NCI-H345 (cell line): ENCODE measurements around the gene PLGRKT.
"Not testable (repeated sequence)": the region's sequence is repeated elsewhere in the genome, so short reads cannot be mapped to it uniquely, and the experiment has no call there.

Source experiments
- DNase-seq: peaks from one replicate; lab custom pipeline; 2025; lab: John Stamatoyannopoulos, UW

PLGRKT gene

GRCh38 chr9:5430912-5431311, 6.8 kb downstream of the PLGRKT start:
- DNase-seq: no peak

DNA sequence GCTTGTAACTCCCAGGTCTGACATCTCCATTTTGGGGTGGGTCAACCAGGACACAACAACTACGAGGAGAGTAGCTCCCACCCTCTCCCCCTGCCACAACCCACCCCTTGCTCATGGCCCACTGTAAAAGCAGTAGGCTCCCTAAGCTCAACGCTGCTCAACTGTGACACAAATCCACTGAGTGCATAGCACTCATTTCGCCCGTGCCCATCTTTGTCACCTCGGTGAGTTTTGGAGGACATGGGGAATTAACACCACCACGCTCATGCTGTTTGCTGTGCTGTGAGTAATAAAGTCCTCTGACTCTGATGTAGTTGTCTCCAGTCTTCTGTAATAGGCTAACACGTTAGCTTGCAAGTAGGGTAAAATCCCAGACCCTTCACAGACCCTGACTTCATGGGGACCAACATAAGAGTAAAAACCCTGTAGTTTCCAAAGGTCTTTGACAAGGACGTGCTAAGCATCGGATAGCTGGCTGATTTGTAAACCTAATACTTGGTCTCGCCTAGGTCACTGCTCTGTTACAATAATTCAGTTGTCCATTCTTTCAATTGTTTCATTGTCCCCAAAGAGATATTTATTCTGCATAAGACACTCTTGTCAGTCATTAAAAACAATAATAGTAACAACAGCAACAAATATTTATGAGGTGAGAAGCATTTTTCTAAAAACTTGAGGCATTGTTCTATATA, 7.7 kb downstream of the PLGRKT start:
- DNase-seq: no peak

- DNase-seq: no peak
Measured at GRCh38 chr9:5428794-5429528, 8.8 kb downstream of the PLGRKT start.

DNA sequence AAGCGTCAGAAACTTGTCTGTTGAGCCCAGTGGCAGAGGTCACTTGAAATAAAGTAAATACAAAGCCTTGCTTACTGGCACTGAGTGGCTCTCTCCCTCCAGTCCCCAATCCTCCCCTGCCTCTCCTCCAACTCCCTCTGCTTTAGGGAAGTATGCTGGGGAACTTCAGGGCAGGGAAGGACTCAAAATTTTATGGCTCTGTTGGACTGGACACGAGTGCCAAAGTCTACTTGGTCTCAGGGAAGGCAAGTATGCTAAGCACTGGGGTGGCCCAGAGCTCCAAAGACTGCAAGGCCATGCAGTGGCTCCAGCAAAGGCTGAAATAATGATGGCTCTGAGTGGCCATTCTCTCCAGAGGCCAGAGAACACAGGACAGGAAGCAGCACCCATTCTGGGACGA, 9.6 kb downstream of the PLGRKT start:
- no peak for DNase-seq

GRCh38 chr9:5427005-5427404, 10.7 kb downstream of the PLGRKT start:
- no peak for DNase-seq

DNA sequence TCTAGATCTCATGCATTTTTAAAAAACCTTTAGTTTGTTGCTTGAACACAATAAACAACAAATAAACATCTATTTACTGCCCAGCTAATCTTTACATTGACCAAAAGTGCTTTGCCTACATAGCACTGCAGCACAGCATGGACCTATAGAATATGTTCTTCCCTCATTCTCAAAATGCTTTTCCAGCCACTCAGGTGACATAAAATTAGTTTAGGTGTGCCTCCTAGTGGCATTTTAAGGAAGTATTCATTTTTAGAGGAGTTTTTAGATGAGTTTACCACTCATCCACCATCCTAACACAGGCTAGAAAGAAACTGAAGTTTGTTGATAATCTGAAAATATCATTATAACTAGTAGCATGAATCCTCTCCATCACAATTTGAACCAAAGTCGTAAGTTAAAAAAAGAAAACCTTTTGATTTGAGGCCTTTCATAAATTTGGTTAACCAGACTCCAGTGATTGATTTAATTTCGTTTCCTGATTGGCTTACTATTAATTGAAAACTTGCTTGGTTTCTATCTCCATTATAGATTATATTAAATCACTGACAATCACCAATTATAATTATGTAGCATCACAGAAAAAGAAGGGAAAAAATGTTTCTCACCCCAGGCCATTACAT, 12.6 kb downstream of the PLGRKT start:
- peak; percentile 31 for DNase-seq

DNA sequence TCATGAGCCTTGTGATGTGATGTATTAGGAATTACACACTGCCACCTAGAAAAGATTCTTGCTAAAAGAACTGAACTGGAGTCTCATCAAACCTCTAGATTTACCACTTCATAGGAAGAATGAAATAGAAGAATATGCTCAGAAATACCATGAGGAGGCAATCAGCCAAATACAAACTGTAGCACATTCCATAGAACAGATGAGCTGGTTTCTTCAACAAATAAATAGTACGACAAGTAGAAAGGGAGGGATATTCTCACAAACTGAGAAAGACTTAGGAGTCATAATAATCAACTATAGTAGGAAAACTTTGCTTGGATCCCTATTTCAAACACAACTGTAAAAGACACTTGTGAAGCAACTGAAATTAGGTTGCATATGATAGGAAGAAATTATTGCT, 15.4 kb downstream of the PLGRKT start:
- no peak for DNase-seq

DNA sequence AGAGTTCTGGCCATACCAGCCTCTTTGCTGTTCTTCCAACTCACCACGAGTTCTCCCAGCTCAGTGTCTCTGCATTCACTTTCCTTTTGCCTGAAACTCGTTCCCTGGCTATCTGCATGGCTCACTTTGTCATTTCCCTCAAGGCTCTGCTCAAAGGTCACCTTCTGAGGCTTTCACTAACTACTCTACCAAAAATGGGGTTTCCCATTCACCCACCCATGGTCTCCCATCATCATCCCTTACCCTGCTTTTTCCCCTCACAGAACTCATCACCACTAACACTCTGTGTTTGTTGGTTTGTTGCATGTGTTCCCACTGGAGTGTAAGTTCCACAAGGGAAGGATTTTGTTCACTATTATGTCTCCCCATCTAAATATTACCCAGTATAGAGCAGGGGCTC, 16.6 kb downstream of the PLGRKT start:
- no peak for DNase-seq

GRCh38 chr9:5419987-5420386, 17.7 kb downstream of the PLGRKT start:
- no peak for DNase-seq

DNA sequence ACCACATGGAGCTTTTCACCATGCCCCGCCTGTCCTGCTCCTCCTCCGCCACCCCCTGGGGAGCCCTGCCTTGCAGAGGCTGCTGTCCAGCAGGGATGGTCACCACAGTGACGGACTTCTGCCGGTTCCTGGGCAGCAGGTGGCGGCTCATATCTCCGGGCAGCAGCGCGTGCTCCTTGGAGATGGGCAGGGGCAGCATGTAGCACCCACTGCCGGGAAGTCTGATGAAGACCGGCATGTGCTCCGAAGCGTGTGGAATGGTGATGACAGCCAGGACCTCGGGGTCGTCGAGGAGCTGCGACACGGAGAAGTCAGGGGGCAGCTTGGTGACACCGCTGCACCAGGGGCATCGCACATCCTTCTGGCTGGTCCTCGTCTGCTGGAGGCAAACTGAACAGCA, 19.2 kb downstream of the PLGRKT start:
- no peak for DNase-seq

DNA sequence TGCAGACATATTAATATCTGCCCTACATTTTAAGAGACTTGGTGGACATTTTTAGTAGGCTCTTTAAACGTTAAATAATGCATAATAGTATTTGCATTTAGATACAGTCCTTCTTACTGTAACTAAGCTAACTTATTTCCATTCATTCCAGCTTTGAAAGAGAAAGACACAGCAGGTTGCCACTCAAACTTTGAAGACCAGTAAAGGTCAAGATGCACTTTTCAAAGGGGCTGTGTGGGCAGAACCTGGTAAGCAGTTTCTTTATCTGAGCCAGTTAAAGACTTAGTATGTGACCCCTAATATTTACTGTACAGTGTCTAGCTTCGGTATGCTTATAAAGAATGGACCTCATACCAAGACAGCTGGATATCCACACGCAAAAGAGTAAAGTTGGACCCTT, 20.8 kb downstream of the PLGRKT start:
- no peak for DNase-seq

GRCh38 chr9:5408596-5408995, 29.1 kb downstream of the PLGRKT start:
- no peak for DNase-seq

DNA sequence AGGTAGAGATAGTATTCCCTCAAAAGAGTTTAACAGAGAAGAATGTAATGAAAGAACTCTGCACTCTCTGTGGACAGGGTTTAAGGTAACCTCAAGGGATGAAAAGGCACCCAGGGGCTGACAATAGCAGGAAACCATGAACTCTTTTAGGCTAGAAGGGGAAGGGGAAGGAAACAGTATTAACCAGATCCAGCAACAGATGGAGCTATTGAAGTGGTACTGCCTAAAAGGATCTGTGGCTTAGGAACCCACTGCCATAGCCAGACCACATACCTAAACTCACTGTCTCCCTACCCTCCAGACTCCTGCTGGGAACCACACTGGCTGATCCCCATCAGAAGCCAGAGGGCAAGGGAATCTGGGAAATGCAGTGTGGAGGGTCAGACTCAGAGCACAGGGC, 35.5 kb downstream of the PLGRKT start:
- no peak for DNase-seq

GRCh38 chr9:5397547-5397946, 40.2 kb downstream of the PLGRKT start:
- not testable (repeated sequence) for DNase-seq

DNA sequence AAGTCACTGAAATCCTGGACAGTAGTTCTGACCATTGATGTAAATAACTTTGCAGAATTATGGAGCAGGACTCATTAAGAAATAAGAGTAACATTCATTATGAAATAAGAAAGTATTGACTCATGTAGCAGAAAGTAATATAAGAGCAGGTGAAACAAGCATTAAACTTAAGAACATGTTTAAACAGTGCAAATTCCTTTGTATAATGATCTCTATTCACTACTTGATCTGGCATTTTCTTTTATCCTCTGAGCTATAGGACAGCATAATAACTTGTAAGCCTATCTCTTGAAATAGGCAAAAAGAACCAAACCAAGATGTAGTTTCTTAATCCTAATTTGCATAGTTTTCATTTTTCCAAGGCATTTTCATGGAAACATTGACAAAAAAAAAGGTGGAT, 42.3 kb downstream of the PLGRKT start:
- no peak for DNase-seq

GRCh38 chr9:5393976-5394375, 43.7 kb downstream of the PLGRKT start:
- not testable (repeated sequence) for DNase-seq

- no peak for DNase-seq
Measured at GRCh38 chr9:5393497-5393896, 44.2 kb downstream of the PLGRKT start.

- DNase-seq: no peak
Measured at GRCh38 chr9:5392285-5392684, 45.4 kb downstream of the PLGRKT start.

DNA sequence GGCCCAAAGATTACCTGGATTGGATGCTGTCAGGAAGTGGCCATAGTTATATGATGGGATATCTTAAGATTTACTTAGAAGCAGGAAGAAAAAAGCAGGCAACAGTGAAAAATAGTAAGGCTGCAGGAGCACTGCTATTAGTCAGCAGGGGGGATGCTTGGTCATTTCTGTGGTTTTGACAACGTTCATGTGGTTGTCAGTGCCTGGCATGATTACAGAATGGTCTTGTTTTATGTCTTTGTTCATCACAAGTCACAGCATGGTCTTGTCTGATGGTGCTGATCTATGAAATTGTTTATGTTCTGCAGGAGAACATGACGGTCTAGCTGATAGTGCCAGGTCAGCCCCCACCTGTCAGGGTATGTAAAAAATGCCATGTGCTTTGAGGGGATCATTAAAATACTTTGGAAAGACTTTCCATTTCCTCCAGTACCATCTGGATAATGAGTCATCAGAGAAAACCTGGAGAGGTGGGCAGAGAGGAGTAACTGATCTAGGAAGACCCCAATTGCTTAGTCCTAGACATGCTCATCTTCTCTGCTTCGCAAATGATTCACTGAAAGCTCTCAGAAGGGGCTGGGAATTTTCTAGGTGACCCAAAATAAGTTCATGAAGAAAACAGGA, 48.5 kb downstream of the PLGRKT start:
- DNase-seq: no peak

DNA sequence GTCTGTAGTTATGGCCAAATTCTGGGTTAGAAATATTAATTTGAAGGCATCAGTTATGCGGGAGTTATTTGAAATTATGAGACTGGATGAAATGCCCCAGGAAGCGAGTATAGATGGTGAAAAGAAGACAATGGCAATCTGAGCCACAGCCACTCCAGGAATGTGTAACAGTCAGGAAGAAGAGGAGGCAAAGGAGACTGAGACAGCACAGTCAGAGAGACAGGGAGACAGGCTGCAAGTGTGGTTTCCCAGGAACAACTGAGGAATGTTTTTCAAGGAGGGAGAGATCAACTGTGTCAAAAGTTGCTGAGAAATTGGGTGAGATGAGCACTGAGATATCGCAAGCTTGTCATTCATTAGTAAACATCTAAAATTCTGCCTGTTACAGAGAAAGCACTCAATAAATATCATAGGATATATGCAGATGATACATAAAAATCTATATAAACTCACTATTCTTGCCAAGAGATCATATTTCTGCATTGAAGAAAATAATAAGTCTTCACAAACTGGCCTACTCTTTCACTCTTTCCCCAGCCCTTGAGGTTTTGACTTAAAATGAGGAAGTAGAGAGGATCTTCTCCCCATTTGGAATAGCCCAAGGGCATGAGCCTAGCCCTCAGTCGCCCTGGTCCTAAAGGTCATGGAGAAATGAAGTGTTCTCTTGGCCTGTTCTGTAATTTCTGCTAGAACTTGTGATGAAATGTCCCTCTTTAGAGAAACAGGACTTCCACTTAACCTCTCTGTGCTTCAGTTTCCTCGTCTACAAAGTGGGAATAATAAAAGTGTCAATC, 49.5 kb downstream of the PLGRKT start:
- DNase-seq: no peak

DNA sequence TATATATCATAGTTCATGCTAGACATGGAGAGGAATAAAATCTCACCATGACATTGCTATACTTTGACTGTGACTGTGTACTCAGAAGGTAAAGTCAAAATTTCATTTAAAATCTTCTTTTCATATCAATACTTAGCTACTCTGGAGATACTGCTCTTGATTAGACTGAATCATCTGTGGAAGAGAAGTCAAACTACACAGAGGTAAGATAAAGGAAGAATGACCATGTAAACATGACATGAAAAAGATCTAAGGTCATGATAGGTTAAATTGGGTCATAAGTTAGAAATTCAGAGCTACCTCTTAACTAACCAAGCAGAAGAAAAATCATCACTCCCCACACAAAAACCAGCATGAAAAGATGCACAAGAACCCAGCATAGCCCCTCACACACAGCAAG, 53.3 kb downstream of the PLGRKT start:
- DNase-seq: no peak

GRCh38 chr9:5382479-5382878, 55.2 kb downstream of the PLGRKT start:
- no peak for DNase-seq
